Progenitor cell of endocrine pancreas (in vitro differentiated cells): ENCODE data around the gene C16orf96. TPM values are rescaled to one million over a fixed set of nuclear protein-coding genes. Genes with fewer than 3 reads are reported as not detected.

ENCODE experiments used
- DNase-seq: peaks from one replicate; pipeline ENCODE4 v3.0.0; 2021; ENCODE audit warnings: low spot score; ENCODE audit not compliant: unreplicated experiment
- H3K27ac Mint-ChIP-seq: 2 replicates; pipeline ENCODE4 v1.8.0; 2021; ENCODE audit warnings: mild to moderate bottlenecking, moderate library complexity, mixed read lengths
- H3K27me3 Mint-ChIP-seq: 2 replicates; pipeline ENCODE4 v1.8.0; 2021; ENCODE audit warnings: mixed read lengths
- H3K36me3 Mint-ChIP-seq: 2 replicates; pipeline ENCODE4 v1.8.0; 2022; ENCODE audit warnings: mixed read lengths; ENCODE audit not compliant: insufficient read depth
- H3K4me1 Mint-ChIP-seq: 2 replicates; pipeline ENCODE4 v1.8.0; 2021; ENCODE audit warnings: low read depth, mixed read lengths
- H3K4me3 Mint-ChIP-seq: 2 replicates; pipeline ENCODE4 v1.8.0; 2021; ENCODE audit warnings: low read depth, mild to moderate bottlenecking, moderate library complexity, mixed read lengths
- H3K9me3 Mint-ChIP-seq: 2 replicates; pipeline ENCODE4 v1.8.0; 2021; ENCODE audit warnings: low read depth, mixed read lengths
- total RNA-seq: library from RNA; stranded (reverse); gene quantifications from 2 replicates; pipeline ENCODE4 v1.2.1, GENCODE V29; 2021
- TF ChIP-seq, protein P1 (sequence below): fragments of 200-600 bp; sonication (generic); IDR thresholded peaks from one replicate; pipeline ENCODE4 v1.5.0; 2021; ENCODE audit warnings: antibody characterized with exemption, mild to moderate bottlenecking; ENCODE audit not compliant: unreplicated experiment

Gene C16orf96
- total RNA-seq, 1 donor from 2014 or later, result 1.7 TPM

DNA sequence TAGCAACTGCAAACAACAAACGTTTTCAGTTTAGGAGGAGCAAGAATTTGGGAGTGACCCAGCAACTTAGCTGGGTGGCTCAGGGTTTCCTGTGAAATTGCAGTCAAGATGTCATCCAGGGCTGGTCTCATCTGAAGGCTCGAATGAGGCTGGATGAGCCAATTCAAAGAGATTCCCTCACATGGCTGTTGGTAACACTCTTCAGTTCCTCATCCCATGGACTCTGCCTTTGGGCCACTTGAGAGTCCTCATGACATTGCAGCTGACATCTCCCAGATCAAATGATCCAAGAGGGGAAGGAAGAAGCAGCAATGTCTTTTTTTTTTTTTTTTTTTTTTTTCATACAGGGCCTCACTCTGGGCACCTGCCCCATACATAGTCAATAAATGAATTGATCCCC, 32.2 kb downstream of the C16orf96 start:
- Mint-ChIP-seq H3K4me1 (no peaks in the 10 kb centered on the region), H3K27me3 (peaks cover 15% of the 10 kb centered on the region), H3K27ac (no peak overlapping the region), H3K4me3 (no peak overlapping the region), H3K36me3 (no peaks in the 10 kb centered on the region), H3K9me3 (no peaks in the 10 kb centered on the region)
- TF ChIP-seq, protein P1, sequence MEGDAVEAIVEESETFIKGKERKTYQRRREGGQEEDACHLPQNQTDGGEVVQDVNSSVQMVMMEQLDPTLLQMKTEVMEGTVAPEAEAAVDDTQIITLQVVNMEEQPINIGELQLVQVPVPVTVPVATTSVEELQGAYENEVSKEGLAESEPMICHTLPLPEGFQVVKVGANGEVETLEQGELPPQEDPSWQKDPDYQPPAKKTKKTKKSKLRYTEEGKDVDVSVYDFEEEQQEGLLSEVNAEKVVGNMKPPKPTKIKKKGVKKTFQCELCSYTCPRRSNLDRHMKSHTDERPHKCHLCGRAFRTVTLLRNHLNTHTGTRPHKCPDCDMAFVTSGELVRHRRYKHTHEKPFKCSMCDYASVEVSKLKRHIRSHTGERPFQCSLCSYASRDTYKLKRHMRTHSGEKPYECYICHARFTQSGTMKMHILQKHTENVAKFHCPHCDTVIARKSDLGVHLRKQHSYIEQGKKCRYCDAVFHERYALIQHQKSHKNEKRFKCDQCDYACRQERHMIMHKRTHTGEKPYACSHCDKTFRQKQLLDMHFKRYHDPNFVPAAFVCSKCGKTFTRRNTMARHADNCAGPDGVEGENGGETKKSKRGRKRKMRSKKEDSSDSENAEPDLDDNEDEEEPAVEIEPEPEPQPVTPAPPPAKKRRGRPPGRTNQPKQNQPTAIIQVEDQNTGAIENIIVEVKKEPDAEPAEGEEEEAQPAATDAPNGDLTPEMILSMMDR, result no peak
- no peak for DNase-seq

DNA sequence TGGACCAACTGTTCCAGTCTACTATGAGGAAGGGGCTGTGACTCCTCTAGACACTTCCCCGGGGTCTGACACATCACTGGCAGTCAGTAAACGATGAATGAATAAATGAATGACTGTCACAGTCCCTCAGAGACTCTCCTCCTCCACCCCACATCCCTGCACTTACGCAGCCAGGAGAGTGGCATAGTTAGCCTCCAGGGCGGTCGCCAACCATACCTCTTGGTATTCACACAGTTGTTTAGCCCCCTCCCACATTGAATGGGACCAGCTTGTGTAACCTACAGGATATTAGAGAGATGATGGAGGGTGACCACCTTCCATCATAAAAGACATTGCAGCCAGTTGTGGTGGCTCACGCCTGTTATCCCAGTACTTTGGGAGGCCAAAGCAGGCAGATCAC, 32.8 kb downstream of the C16orf96 start:
- Mint-ChIP-seq H3K27me3 (peaks cover 15% of the 10 kb centered on the region), H3K4me3 (no peak overlapping the region), H3K9me3 (no peaks in the 10 kb centered on the region), H3K27ac (no peak overlapping the region), H3K36me3 (no peaks in the 10 kb centered on the region), H3K4me1 (no peaks in the 10 kb centered on the region)
- DNase-seq, result no peak
- TF ChIP-seq, protein P1, result no peak

DNA sequence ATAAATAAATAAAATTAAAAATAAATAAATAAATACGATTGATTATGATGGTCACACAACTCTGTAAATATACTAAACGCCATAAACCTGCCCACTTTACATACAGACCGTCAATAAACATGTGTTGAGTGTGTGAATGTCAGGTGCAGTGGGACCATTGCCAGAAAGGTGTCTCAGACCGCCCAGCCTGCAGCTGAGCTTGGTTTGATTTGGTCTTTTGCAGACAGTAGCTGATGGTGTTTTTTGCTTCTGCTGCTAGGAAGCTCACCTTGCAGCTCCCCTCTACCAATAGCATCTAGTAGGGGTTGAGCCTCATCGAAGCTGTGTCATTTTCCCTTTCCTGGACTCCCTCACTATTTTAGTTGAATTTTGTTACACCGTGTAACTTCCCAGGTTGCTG, 35.1 kb downstream of the C16orf96 start:
- Mint-ChIP-seq H3K27ac (no peak overlapping the region), H3K4me1 (no peaks in the 10 kb centered on the region)

DNA sequence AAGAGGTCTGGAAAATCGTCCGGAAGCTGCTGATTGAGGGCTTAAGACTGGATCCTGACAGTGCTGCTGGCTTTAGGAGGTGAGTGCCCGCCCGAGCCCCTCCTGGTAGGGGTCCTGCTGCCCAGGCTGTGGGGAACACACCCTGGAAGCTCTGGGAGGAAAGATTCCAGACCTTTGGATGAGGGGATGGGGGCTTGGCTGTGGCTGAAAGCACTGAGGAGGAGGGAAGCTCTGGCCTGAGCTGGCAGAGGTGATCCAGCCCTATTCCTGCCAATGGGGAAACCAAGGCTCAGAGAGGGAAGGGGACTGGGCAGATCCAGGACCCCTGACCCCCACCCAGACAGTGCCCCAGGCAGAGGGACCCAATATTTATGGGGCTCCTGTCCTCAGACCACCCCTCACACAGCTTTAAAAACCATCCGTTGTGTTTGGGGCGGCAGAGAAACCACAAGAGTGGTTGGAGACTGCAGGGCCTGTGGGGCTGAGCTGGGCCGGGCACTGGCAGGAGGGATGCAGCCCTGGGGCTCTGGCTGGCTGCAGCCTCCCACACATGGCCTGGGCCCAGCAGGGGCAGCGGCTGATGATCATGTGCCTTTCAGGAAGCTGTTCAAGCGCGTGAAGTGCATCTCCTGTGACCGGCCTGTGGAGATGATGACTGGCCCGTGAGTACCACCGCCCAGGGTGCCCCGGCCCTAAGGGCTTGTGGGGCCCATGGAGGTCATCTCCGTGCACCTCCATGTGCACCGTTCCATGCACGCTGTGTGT, 35.7 kb downstream of the C16orf96 start:
- Mint-ChIP-seq H3K4me1 (no peaks in the 10 kb centered on the region), H3K4me3 (no peak overlapping the region), H3K27ac (no peak overlapping the region), H3K36me3 (no peaks in the 10 kb centered on the region), H3K27me3 (peaks cover 11% of the 10 kb centered on the region), H3K9me3 (no peaks in the 10 kb centered on the region)
- DNase-seq, result no peak
- TF ChIP-seq, protein P1, result no peak

More for the DNA sequence above, 35.1 kb downstream of the C16orf96 start:
- no peak for DNase-seq
- Mint-ChIP-seq H3K9me3 (no peaks in the 10 kb centered on the region), H3K27me3 (peaks cover 10% of the 10 kb centered on the region), H3K4me3 (no peak overlapping the region), H3K36me3 (no peaks in the 10 kb centered on the region)
- TF ChIP-seq, protein P1, result no peak

DNA sequence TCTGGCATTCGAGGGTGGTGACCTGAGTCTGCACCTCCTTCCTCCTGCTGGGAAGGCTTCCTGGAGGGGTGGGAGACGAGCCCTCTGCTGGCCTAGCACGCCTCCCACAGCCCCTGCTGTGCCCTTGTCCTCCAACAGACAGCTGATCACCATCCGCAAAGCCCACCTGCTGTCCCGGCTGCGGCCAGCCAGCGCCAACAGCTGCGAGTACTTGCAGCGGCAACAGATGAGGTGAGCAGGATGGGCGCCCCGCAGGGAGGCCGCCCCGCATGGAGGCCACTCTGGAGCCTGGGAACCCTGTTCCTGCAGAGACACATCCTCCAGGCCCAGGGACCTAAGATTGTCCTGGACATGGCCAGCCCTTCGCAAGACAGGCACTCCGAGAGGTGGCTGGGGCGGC, 36.9 kb downstream of the C16orf96 start:
- H3K9me3 Mint-ChIP-seq, result no peaks in the 10 kb centered on the region
- no peaks in the 10 kb centered on the region for H3K4me1 Mint-ChIP-seq
- no peak for DNase-seq
- no peak overlapping the region for H3K4me3 Mint-ChIP-seq
- H3K27me3 Mint-ChIP-seq, result peaks cover 12% of the 10 kb centered on the region
- no peaks in the 10 kb centered on the region for H3K36me3 Mint-ChIP-seq
- H3K27ac Mint-ChIP-seq, result peak overlapping the region; percentile 16
- TF ChIP-seq, protein P1, result no peak
